ENCODE data around the gene CFAP74.

DNA sequence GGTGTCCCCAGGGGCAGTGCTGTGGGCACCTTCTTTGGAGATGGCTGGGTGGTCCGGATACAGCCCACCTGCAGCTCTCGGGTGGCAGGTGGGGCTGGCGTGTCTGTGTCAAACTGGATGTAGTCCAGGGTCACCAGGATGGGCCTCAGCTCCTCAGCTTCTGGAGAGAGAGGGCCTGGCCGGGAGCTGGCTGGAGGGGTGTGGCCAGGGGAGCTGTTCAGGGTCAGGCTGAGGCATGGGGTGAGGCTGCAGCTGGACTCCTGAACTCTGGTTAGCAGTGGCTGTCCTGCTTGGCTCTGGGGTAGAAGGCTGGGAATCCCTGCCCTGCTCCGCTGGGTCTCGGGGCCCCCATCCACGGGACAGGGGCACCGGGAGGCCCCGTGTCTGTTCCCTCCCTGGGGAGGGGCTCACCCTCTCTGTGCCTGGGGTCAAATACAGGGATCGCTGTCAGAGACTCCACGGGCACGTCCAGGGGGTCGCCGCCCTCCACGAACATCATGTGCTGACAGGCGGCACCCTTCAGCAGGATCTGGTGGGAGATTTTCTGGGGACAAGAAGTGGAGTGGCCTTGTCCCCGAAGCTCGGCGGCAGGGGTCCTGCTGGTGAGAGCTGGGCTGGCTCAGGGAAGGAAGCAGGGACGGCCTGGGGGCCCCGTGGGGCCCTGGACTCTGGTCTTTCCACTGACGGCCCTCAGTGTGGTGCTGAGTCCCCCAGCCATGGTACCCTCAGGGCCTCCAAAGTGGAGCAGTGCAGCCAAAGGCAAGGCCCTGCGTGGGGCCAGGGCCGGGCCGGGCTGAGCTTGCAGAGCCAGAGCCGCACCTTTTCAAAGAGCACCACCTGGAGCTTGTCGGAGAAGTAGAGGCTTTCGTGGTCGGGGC, 80.4 kb downstream of the CFAP74 start:
- TF ChIP-seq, protein P1, sequence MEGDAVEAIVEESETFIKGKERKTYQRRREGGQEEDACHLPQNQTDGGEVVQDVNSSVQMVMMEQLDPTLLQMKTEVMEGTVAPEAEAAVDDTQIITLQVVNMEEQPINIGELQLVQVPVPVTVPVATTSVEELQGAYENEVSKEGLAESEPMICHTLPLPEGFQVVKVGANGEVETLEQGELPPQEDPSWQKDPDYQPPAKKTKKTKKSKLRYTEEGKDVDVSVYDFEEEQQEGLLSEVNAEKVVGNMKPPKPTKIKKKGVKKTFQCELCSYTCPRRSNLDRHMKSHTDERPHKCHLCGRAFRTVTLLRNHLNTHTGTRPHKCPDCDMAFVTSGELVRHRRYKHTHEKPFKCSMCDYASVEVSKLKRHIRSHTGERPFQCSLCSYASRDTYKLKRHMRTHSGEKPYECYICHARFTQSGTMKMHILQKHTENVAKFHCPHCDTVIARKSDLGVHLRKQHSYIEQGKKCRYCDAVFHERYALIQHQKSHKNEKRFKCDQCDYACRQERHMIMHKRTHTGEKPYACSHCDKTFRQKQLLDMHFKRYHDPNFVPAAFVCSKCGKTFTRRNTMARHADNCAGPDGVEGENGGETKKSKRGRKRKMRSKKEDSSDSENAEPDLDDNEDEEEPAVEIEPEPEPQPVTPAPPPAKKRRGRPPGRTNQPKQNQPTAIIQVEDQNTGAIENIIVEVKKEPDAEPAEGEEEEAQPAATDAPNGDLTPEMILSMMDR (IDR thresholded peaks at IDR 0.05; ENCODE audit: poor library complexity) = no peak
- no peak for TF ChIP-seq EZH2 (IDR thresholded peaks at IDR 0.05; ENCODE audit: borderline replicate concordance)
